H1 (cell line): ENCODE results near the gene ZNF839. TPM values are rescaled to one million over a fixed set of nuclear protein-coding genes. Genes with fewer than 3 reads are reported as not detected.

Experiments used
- CREB1 ChIP-seq: IDR thresholded peaks from 2 replicates; pipeline ENCODE4 v1.6.1; 2012; ENCODE audit warnings: inconsistent platforms
- KDM4A ChIP-seq: IDR thresholded peaks from one replicate; pipeline ENCODE4 v1.7.1; 2012; ENCODE audit warnings: low read depth, mild to moderate bottlenecking, moderate library complexity, low read length, inconsistent platforms; ENCODE audit not compliant: severe bottlenecking
- SIRT6 ChIP-seq: IDR thresholded peaks from one replicate; pipeline ENCODE4 v1.7.1; 2012; ENCODE audit warnings: low read length, inconsistent platforms
- TAF1 ChIP-seq: IDR thresholded peaks from 2 replicates; pipeline ENCODE4 v1.6.1; 2011; ENCODE audit warnings: mild to moderate bottlenecking, low read depth, low read length
- polyA plus RNA-seq, 7 experiments: library from polyadenylated mRNA; depleted of rRNA in 3 of 7; stranded (reverse) in 5 of 7; unstranded in 2 of 7; fragments of >200 nt in 5 of 7; fragments of 200-250 nt in 2 of 7; gene quantifications; 1 replicate in 5 of 7; 2 replicates in 1 of 7; 4 replicates in 1 of 7; pipeline versions ENCODE4 v1.2.1 to v1.2.3, GENCODE V29; 2011 to 2013; ENCODE audit warnings: missing spikeins in 2 of 7, mixed read lengths in 2 of 7
- total RNA-seq: library from RNA; stranded (reverse); fragmentation: NEBNext Ultra II Directional; extraction: Animal tissue kit (Norgen Biotek cat#: 25700); gene quantifications from 2 replicates; pipeline ENCODE4 v1.2.1, GENCODE V29; 2021

Gene ZNF839
- total and polyA plus RNA-seq, 2 of the 8 experiments (the other 6 are each of a cell fraction or from before 2014, with no cell fraction given), result 8.1 to 9.4 TPM

- TF ChIP-seq KDM4A (no peak), CREB1 (no peak), SIRT6 (no peak), TAF1 (no peak)
Measured at GRCh38 chr14:102344084-102344483, 24.5 kb downstream of the ZNF839 start (continued).
